Pancreas (tissue), 10 donors: ENCODE results near the gene MAP2K6. TPM values are rescaled to one million over a fixed set of nuclear protein-coding genes. Genes with fewer than 3 reads are reported as not detected.

Experiments
- ATAC-seq, 4 donors: fragments of 200-7000 bp; cut with Tn5 transposase; one replicate each; pipeline versions ENCODE4 v1.8.0 to v1.9.1; 2020; ENCODE audit warnings: mild to moderate bottlenecking in 4 of 4, moderate library complexity in 4 of 4
- DNase-seq, 6 donors: peaks; one replicate each; pipeline ENCODE4 v3.0.0-alpha.2; 2020
- FAIRE-seq: peaks from 2 replicates; lab custom pipeline; 2012; peaks lifted over from hg19 to GRCh38; lab: Jason Lieb, UNC
- H3K27ac ChIP-seq, 4 donors: fragments of 200-600 bp; sonication (generic); 1 replicate in 3 of 4; 2 replicates in 1 of 4; pipeline versions ENCODE4 v1.5.0 to v1.8.0; 2020
- H3K27me3 ChIP-seq, 4 donors: fragments of 200-600 bp; one replicate each; pipeline ENCODE4 v1.8.0; 2021
- H3K36me3 ChIP-seq, 3 donors: fragments of 200-600 bp; sonication (generic) in 1 of 3; one replicate each; pipeline versions ENCODE4 v1.5.0 to v1.8.0; 2020 to 2021
- H3K4me1 ChIP-seq, 3 donors: fragments of 200-600 bp; one replicate each; pipeline ENCODE4 v1.8.0; 2021
- H3K4me3 ChIP-seq, 4 donors: fragments of 200-600 bp; sonication (generic) in 2 of 4; one replicate each; pipeline versions ENCODE4 v1.5.0 to v1.8.0; 2020 to 2021
- H3K9me3 ChIP-seq, 4 donors: fragments of 200-600 bp; one replicate each; pipeline ENCODE4 v1.8.0; 2021
- WGBS, 2 donors: extraction: QIAGEN DNeasy Blood & Tissue Kit; methylation state at CpG; one replicate each; pipeline ENCODE4 v1.1.7; 2013; 5-methylcytosine and 5-hydroxymethylcytosine counted together
- intact Hi-C, 3 donors: fragments of 100-400 bp; cut with DNase I; formaldehyde crosslinking; loops; one replicate each; pipeline versions ENCODE4 v1.11.1 to v1.14.2; 2022
- polyA plus RNA-seq, 2 donors: library from polyadenylated mRNA; stranded (reverse); fragments of 200-250 nt; gene quantifications; one replicate each; pipeline ENCODE4 v1.2.3, GENCODE V29; 2013
- total RNA-seq, 6 donors: library from RNA; stranded (reverse); fragmentation: NEBNext Ultra II Directional in 4 of 6; extraction: Animal tissue kit (Norgen Biotek cat#: 25700) in 4 of 6; gene quantifications; one replicate each; pipeline versions ENCODE4 v1.2.1 to v1.2.4, GENCODE V29; 2021 to 2023
- TF ChIP-seq, protein P1 (sequence below), 4 donors: fragments of 200-600 bp; sonication (generic) in 3 of 4; IDR thresholded peaks; one replicate each; pipeline versions ENCODE4 v1.5.0 to v1.8.0; 2021; ENCODE audit warnings: antibody characterized with exemption in 4 of 4
- donor health status: healthy with polysubstance abuse.
- donor health status: DM: no; HTN: no; CAD: no; lungs with moderate emphysema.
- donor health status: DM: no; HTN: no; CAD: no.
- donor health status: control.
- donor health status: control.
- donor health status: Bipolar disorder and iron deficiency.
- donor health status: DM: yes; HTN: yes; CAD: no.
- donor health status: DM: no; HTN: no; CAD: no.
- donor health status: DM: no; HTN: no; CAD: no.
- donor health status: DM: yes; HTN: yes; CAD: no.

Gene MAP2K6
- total and polyA plus RNA-seq, 8 donors, result 6.2 to 12.9 (median 9.0) TPM

DNA sequence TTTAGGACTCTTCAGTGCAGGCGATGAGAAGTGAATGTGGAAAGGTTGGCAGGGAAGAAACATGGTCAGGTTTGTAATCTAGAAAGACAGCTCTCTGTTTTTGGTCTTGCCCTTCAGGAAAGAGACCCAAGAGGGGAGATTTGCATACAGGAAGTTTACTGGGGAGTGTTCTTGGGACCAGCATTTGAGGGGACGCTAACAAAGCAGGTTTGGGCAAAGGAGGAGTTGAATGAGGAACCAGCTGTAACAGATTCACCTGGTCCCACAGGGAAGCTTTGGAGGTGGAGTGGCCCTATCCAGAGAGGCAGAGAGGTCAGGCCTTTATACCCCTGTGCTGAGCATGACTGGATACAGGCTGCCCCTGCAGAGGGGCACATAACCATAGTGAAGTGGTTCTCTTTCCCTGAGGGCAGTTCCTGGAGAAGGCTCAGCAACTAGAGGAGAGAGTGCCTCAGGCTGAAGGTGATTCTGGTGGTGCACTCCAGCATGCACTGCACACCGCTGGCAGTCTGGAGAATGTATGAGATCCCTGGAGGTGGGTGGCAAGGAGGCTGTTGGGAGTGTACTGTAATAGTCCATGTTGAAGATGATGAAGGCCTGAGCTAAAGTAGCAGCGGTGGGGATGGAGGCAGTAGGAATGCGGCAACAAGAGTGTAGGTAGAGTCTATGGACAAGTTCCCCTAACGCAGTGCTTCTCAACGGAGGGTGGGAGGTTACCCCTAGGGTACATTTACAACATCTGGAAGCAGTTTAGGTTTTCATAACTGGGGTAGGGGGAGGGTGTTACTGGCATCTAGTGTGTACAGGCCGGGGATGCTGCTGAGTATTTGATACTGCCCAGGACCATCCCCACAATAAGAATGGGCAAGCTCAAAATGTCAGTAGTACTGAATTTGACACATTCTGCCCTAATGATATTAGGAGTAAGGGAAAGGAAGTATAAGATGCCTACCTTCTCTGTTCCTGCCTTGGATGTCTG, 37.2 kb downstream of the MAP2K6 start:
- Histone ChIP-seq H3K27me3 (no peaks in the 10 kb centered on the region), H3K4me3 (no peak overlapping the region), H3K27ac (no peak overlapping the region), H3K9me3 (no peaks in the 10 kb centered on the region), H3K36me3 (no peaks in the 10 kb centered on the region), H3K4me1 (peaks cover 0 to 7% (median 0%) of the 10 kb centered on the region in 3 donors)
- FAIRE-seq (no peak), ATAC-seq (no peak), DNase-seq (no peak)
- WGBS, 2 donors, result 94 to 96% methylated on average over 8 of the region's 8 CpGs
- TF ChIP-seq, protein P1, sequence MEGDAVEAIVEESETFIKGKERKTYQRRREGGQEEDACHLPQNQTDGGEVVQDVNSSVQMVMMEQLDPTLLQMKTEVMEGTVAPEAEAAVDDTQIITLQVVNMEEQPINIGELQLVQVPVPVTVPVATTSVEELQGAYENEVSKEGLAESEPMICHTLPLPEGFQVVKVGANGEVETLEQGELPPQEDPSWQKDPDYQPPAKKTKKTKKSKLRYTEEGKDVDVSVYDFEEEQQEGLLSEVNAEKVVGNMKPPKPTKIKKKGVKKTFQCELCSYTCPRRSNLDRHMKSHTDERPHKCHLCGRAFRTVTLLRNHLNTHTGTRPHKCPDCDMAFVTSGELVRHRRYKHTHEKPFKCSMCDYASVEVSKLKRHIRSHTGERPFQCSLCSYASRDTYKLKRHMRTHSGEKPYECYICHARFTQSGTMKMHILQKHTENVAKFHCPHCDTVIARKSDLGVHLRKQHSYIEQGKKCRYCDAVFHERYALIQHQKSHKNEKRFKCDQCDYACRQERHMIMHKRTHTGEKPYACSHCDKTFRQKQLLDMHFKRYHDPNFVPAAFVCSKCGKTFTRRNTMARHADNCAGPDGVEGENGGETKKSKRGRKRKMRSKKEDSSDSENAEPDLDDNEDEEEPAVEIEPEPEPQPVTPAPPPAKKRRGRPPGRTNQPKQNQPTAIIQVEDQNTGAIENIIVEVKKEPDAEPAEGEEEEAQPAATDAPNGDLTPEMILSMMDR (IDR thresholded peaks at IDR 0.05), result no peak
- intact Hi-C loops, result no loop called here

DNA sequence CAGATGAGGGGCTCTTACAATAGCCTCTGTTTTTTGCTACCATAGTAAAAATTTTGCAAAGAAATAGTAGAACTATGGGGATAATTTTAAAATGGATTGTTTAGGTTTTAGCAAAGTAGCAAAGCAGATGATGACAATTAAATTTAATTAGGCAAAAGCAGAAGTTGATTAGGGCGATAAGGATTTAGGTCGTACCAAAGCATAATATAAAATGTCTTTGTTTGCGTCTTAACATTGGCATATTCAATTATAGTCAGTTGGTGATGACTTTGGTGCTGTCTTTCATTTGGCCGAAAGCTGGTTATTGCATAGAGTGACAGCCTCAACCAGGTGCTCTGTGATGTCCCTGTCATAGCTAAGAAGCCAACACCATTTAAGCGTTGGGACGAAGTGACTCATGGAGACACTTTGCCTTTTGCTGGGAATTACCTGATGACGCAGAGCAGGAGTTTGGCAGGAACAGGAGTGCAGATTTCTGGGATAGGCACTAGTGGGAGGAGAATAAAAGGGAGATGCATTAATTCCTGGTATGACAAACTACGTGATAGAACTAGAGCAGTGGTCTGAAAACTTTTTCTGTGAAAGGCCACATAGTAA, 38.3 kb downstream of the MAP2K6 start:
- no peak for ATAC-seq

DNA sequence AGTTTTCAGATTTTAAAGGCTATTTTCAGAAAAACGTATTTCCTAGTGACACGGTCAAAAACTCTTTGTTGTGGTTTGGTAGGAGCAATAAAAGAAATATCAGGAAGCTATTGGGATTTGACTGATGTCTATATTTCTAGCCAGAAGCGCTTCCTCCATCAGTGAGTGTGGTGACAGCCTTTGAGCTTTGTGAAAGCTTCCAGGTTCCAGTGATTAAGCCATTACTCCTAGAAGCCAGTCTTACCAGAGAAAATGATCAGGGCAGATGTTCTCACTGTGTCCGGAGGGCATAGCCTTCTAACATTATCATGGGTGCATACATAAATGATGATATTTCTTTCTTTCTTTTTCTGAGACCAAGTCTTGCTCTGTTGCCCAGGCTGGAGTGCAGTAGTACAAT, 39.6 kb downstream of the MAP2K6 start:
- ATAC-seq, result no peak
- TF ChIP-seq, protein P1 (IDR thresholded peaks at IDR 0.05), result no peak
- 89 to 91% methylated on average over 4 of the region's 4 CpGs for WGBS, 2 donors

More for the DNA sequence above, 38.3 kb downstream of the MAP2K6 start:
- H3K4me1 ChIP-seq, result peaks cover 0 to 7% (median 0%) of the 10 kb centered on the region in 3 donors
- H3K9me3 ChIP-seq, result no peaks in the 10 kb centered on the region
- intact Hi-C loops, result no loop called here
- TF ChIP-seq, protein P1 (IDR thresholded peaks at IDR 0.05), result no peak
- FAIRE-seq (no peak), DNase-seq (no peak)
- H3K4me3 ChIP-seq, result no peak overlapping the region
- no peaks in the 10 kb centered on the region for H3K27me3 ChIP-seq
- H3K27ac ChIP-seq, result no peak overlapping the region
- no peaks in the 10 kb centered on the region for H3K36me3 ChIP-seq
- WGBS, 2 donors, result 94% methylated on average over 8 of the region's 8 CpGs

DNA sequence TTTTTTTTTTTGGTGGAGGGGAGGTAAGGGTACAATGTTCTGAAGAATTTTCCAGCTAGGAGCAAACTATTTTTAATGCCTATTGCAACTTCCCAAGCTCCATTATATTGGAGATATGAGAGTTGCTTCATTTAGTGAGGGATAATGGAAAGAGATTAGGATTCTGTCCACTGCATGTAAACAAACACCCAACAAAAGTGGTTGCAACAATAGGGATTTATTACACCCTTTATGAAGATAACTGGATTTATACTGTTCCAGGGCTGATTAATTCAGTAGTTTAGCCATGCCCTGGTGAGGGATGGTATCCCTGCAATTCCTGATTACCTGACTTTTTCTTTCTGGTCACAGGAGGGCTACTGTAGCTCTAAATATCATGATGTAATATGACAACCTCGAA, 40.5 kb downstream of the MAP2K6 start:
- H3K36me3 ChIP-seq, result no peaks in the 10 kb centered on the region

More for the DNA sequence above, 39.6 kb downstream of the MAP2K6 start:
- no peaks in the 10 kb centered on the region for H3K9me3 ChIP-seq
- H3K27ac ChIP-seq, result no peak overlapping the region
- DNase-seq (no peak), FAIRE-seq (no peak)
- no peaks in the 10 kb centered on the region for H3K27me3 ChIP-seq
- no peaks in the 10 kb centered on the region for H3K36me3 ChIP-seq
- intact Hi-C loops, result no loop called here
- H3K4me1 ChIP-seq, result no peaks in the 10 kb centered on the region
- no peak overlapping the region for H3K4me3 ChIP-seq

More for the DNA sequence above, 40.5 kb downstream of the MAP2K6 start:
- FAIRE-seq, result no peak
- Histone ChIP-seq H3K27ac (no peak overlapping the region), H3K27me3 (no peaks in the 10 kb centered on the region), H3K4me1 (no peaks in the 10 kb centered on the region), H3K9me3 (no peaks in the 10 kb centered on the region), H3K4me3 (no peak overlapping the region)
- no peak for DNase-seq
- WGBS, 2 donors, result 89% methylated on average over 1 of the region's 1 CpG
- no peak for ATAC-seq
- intact Hi-C loops, result no loop called here
- TF ChIP-seq, protein P1 (IDR thresholded peaks at IDR 0.05), result no peak
